NCI-H1694 (cell line): ENCODE results near the gene PKN3.
"Not testable (repeated sequence)": the region's sequence is repeated elsewhere in the genome, so short reads cannot be mapped to it uniquely, and the experiment has no call there.

ENCODE experiments used
- DNase-seq: peaks from one replicate; lab custom pipeline; 2025; lab: John Stamatoyannopoulos, UW

Gene PKN3

GRCh38 chr9:128702445-128702948, at the start of gene PKN3:
TSS of gene PKN3 (plus strand) at chr9:128702503. CDS start at chr9:128702916, 413 bp downstream.
- DNase-seq, result peak; percentile 33

- DNase-seq, result no peak
Measured at GRCh38 chr9:128653908-128654307, 48.4 kb upstream of the PKN3 start.

GRCh38 chr9:128654481-128654880, 47.8 kb upstream of the PKN3 start:
- no peak for DNase-seq

GRCh38 chr9:128656416-128657343, 45.6 kb upstream of the PKN3 start, which contains the start of gene DYNC2I2:
TSS of gene DYNC2I2 (minus strand) at chr9:128656847. CDS start at chr9:128656726, 121 bp downstream.
- peak; percentile 42 for DNase-seq

DNA sequence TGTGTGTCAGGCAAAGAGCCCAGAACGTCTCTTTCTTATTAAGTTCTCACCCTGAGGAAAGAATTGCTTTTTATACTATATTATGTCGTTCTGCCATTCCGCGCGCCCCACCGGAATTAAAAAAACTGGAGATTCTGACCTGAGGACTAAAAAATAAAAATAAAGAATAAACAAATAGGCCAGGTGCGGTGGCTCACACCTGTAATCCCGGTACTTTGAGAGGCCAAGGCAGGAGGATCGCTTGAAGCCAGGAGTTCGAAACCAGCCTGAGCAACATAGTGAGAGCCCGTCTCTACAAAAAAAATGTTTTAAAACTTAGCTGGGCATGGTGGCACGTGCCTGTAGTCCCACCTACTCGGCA, 45.0 kb upstream of the PKN3 start:
- DNase-seq, result no peak

GRCh38 chr9:128657796-128658195, 44.5 kb upstream of the PKN3 start:
- no peak for DNase-seq

DNA sequence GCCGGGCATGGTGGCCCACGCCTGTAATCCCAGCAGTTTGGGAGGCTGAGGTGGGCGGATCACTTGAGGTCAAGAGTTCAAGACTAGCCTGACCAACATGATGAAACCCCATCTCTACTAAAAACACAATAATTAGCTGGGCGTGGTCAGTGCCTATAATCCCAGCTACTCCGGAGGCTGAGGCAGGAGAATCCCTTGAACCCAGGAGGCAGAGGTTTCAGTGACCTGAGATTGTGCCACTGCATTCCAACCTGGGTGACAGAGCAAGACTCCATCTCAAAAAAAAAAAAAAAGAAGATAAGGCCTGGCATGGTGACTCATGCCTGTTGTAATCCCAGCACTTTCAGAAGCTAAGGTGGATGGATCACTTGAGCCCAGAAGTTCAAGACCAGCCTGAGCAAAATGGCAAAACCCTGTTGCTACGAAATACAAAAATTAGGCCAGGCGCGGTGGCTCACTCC, 35.8 kb upstream of the PKN3 start:
- not testable (repeated sequence) for DNase-seq

GRCh38 chr9:128669786-128670185, 32.5 kb upstream of the PKN3 start:
- no peak for DNase-seq

DNA sequence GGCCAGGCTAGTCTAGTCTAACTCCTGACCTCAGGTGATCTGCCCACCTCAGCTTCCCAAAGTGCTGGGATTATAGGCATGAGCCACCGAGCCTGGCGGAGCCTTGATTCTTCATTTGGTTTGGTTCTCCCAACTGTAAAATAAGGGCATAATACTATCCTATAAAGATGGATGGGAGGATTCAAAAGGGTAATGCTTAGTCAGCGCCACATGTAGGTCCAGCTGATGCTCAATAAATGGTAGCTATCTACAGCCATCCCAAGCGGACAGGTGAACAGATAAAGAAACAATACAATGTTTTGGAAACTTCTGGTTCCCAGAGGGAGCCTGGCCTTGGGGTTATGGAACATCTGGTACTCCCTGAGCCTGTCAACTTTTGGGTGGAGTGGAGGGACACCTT, 26.9 kb upstream of the PKN3 start:
- no peak for DNase-seq

GRCh38 chr9:128677794-128678193, 24.5 kb upstream of the PKN3 start:
- DNase-seq, result no peak

DNA sequence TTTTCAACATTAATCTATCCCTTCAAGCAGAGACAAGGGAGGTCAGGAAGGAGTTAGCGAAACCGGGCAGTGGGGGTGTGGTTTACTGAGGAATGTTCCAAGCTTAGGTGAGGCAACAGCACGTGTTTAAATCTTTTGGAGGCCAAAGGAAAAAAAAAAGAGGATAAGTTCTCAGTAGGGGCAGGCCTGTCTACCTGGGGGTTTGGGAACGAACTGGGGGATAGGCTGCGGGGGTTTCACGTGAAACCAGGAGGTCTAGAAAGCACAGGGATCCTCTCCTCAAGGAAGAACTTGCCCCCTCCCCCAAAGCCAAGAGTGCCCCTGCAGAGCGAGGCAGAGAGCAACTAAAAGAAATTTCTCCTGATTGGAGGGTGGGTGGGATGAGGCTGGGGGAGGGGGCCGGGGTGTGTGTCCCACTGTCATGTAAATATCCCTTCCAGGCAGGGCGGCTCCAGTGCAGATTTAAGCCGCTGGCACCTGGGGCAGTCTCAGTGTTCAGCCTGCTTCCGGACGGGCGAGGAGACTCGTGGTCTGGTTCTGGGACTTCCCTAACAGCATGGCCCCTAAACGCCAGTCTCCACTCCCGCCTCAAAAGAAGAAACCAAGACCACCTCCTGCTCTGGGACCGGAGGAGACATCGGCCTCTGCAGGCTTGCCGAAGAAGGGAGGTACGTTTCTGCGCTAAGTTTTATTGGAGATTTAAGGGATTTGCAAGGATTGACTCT, 18.8 kb upstream of the PKN3 start:
- DNase-seq, result no peak

GRCh38 chr9:128684065-128684324, 18.3 kb upstream of the PKN3 start:
- no peak for DNase-seq

GRCh38 chr9:128684325-128685199, 17.7 kb upstream of the PKN3 start:
- DNase-seq, result no peak

DNA sequence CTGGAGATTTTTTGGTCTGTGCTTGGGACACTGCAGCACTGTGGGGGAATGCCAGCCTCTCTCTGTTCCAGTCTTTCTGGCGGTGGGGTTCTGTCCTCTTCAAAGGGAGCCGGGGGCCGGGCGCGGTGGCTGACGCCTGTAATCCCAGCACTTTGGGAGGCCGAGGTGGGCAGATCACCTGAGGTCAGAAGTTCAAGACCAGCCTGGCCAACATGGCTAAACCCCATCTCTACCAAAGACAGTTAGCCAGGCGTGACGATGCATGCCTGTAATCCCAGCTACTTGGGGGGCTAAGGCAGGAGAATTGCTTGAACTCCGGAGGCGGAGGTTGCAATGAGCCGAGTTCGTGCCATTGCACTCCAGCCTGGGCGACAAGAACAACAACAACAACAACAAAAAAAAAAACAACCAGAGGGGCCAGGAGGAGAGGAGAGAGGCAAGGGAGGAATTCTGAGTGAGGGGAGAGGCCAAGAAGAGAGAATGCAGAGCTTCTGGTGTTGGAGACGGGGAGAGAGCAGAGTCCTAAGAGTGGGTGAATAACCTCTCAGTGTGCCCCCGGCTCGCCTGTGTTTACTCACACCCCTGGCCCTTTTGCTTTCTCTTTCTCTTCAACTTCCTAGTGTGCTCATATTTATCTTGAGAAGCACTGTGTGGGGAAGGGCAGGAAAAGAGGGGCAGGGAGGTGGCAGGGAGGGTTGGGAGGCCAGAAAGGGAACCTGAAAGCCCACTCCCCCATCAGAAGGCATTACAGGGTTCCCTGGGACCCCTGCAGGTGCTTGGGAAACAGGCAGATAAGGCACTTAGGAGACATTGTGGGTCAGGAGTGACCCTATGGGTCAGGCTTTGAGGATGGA, 16.4 kb upstream of the PKN3 start:
- no peak for DNase-seq

DNA sequence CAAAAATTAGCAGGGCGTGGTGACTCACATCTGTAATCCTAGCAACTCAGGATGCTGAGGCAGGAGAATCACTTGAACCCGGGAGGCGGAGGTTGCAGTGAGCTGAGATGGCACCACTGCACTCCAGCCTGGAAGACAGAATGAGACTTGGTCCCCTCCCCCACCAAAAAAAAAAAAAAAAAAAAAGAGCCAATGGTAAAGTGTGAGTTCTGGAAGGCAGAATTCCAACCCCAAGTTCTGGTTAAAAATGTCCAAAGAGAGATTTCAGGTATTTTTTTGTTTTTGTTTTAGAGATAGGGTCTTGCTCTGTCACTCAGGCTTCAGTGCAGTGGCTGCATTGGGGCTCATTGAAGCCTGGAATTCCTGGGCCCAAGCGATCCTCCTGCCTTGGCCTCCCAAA, 14.8 kb upstream of the PKN3 start:
- DNase-seq, result no peak

GRCh38 chr9:128688501-128689292, 13.6 kb upstream of the PKN3 start, which contains the start of gene SET:
TSS of gene SET (plus strand) at chr9:128689222. CDS start at chr9:128689583, 361 bp downstream.
- DNase-seq, result peak; percentile 69

GRCh38 chr9:128689293-128689774, 13.0 kb upstream of the PKN3 start:
- DNase-seq, result no peak

- DNase-seq, result no peak
Measured at GRCh38 chr9:128689820-128690683, 12.3 kb upstream of the PKN3 start.

DNA sequence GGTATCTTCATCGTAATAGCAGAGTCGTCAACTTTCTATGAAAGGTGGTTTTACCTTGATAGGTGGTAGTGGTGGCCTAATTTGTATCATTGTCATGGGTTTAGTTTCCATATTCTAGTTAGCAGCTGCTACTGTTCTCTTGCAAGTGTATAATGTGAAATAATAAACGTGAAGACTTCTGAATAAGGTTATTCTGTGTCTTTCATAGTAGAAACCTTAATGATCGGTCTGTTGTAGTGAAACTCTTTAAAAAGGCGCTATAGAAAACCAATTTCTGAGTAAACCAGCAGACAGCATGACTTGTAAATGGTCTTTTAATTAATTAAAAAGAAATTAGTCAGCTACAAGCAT, 11.6 kb upstream of the PKN3 start:
- no peak for DNase-seq
